Naive thymus-derived CD4-positive, alpha-beta T cell (primary cell): ENCODE data around the gene BARHL1. TPM values are rescaled to one million over a fixed set of nuclear protein-coding genes. Genes with fewer than 3 reads are reported as not detected.

Experiments used
- ATAC-seq: fragments of 150-1000 bp; cut with Tn5 transposase; 2 replicates; pipeline ENCODE4 v1.10.0; 2021; ENCODE audit warnings: mild to moderate bottlenecking, moderate library complexity
- CTCF ChIA-PET: fragments of 350-600 bp; sonication (Branson Sonifier 250); formaldehyde crosslinking; loops from one replicate; lab custom pipeline; 2021; ENCODE audit warnings: antibody characterized with exemption; lab: Charles Lee
- POLR2A ChIA-PET: fragments of 350-600 bp; sonication (Branson Sonifier 250); formaldehyde crosslinking; loops from one replicate; lab custom pipeline; 2021; ENCODE audit warnings: antibody characterized with exemption, inconsistent platforms; lab: Charles Lee
- DNase-seq, 9 donors: peaks; one replicate each; pipeline versions ENCODE4 v3.0.0 to v3.0.0-alpha.2; 2020 to 2022; ENCODE audit warnings: mixed read lengths in 1 of 9
- H3K27ac ChIP-seq: one replicate; pipeline ENCODE4 v1.7.0; 2013; ENCODE audit warnings: mild to moderate bottlenecking, low read depth, low read length, moderate library complexity
- H3K27me3 ChIP-seq, 2 donors: one replicate each; pipeline ENCODE4 v1.7.0; 2013; ENCODE audit warnings: low read length in 2 of 2, mild to moderate bottlenecking in 2 of 2, moderate library complexity in 2 of 2; ENCODE audit not compliant: control insufficient read depth in 2 of 2, insufficient read depth in 2 of 2
- H3K36me3 ChIP-seq, 3 experiments: 1 replicate in 2 of 3; 2 replicates in 1 of 3; pipeline ENCODE4 v1.7.0; 2013; ENCODE audit warnings: low read length in 3 of 3, mild to moderate bottlenecking in 3 of 3, moderate library complexity in 1 of 3; ENCODE audit not compliant: insufficient read depth in 3 of 3, control insufficient read depth in 2 of 3
- H3K4me1 ChIP-seq, 2 donors: one replicate each; pipeline ENCODE4 v1.7.0; 2013; ENCODE audit warnings: low read length in 2 of 2, mild to moderate bottlenecking in 2 of 2, moderate library complexity in 1 of 2; ENCODE audit not compliant: control insufficient read depth in 2 of 2, insufficient read depth in 2 of 2
- H3K4me3 ChIP-seq: 2 replicates; pipeline ENCODE4 v1.7.0; 2013; ENCODE audit warnings: mild to moderate bottlenecking, low read length
- H3K9me3 ChIP-seq, 3 experiments: 1 replicate in 2 of 3; 2 replicates in 1 of 3; pipeline ENCODE4 v1.7.0; 2013; ENCODE audit warnings: low read length in 3 of 3; ENCODE audit not compliant: control insufficient read depth in 2 of 3
- H3K27ac Mint-ChIP-seq, 9 donors: one replicate each; pipeline ENCODE4 v1.8.0; 2020 to 2022; ENCODE audit warnings: mixed read lengths in 9 of 9, mild to moderate bottlenecking in 8 of 9, moderate library complexity in 5 of 9, inconsistent platforms in 2 of 9
- H3K27me3 Mint-ChIP-seq, 5 donors: one replicate each; pipeline ENCODE4 v1.8.0; 2021 to 2022; ENCODE audit warnings: mixed read lengths in 5 of 5, mild to moderate bottlenecking in 1 of 5
- H3K36me3 Mint-ChIP-seq, 5 donors: one replicate each; pipeline ENCODE4 v1.8.0; 2020 to 2022; ENCODE audit warnings: mixed read lengths in 5 of 5, mild to moderate bottlenecking in 3 of 5, inconsistent platforms in 1 of 5
- H3K4me1 Mint-ChIP-seq, 7 donors: one replicate each; pipeline ENCODE4 v1.8.0; 2020 to 2022; ENCODE audit warnings: mixed read lengths in 7 of 7, mild to moderate bottlenecking in 3 of 7, inconsistent platforms in 1 of 7
- H3K4me3 Mint-ChIP-seq, 10 donors: one replicate each; pipeline ENCODE4 v1.8.0; 2020 to 2022; ENCODE audit warnings: mild to moderate bottlenecking in 10 of 10, mixed read lengths in 10 of 10, moderate library complexity in 6 of 10, inconsistent platforms in 2 of 10
- H3K9me3 Mint-ChIP-seq, 11 donors: one replicate each; pipeline ENCODE4 v1.8.0; 2020 to 2022; ENCODE audit warnings: mixed read lengths in 11 of 11, mild to moderate bottlenecking in 4 of 11, inconsistent platforms in 1 of 11, moderate library complexity in 1 of 11
- intact Hi-C, 2 donors: fragments of 100-400 bp; cut with micrococcal nuclease; formaldehyde crosslinking; loops; one replicate each; pipeline ENCODE4 v1.15.1; 2023
- polyA plus RNA-seq, 2 donors: library from polyadenylated mRNA; unstranded; fragments of 300-500 nt; fragmentation: Illumina TruSeq; gene quantifications; one replicate each; pipeline ENCODE4 v1.2.3, GENCODE V29; 2021
- total RNA-seq, 6 experiments: library from RNA in 5 of 6; stranded (reverse) in 5 of 6; gene quantifications; 1 replicate in 5 of 6; 2 replicates in 1 of 6; pipeline ENCODE4 v1.2.3 and lab custom pipeline; 2021 to 2026

Gene BARHL1
- total RNA-seq (not detected), polyA plus RNA-seq (not detected), total RNA-seq (lab: John Stamatoyannopoulos, UW) (not detected)

DNA sequence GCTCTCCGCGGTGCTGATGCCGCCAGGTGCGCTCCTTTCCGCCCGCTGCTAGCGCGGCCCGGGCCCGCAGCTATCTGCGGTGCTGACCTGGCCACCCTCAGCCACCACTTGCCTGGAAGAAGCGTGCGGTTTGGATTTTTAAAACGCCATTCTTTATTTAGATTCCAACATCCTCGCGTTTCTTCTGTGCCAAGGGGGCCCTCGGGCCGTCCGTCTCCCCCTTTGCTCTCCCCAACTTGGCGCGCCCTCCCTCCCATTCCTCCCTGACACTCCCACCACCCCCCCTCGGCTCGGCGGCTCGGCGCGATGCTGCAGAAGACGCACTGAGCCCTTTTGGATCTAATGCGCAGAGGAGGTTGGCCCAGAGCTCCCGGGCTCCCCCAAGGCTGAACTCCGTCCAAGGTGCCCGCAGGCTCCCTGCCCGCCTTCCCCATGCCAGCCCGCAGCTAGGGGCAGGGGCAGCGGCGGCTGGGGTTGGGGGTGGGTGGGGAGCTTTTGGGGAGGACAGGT, at the start of gene BARHL1:
BARHL1 (plus strand) TSS at position 331 of the 510 bp plus-strand sequence. CDS start 192 bp downstream, outside the sequence.
- peak within 1 kb of the TSS; percentile 67 to 82 (median 76) for H3K4me3 Mint-ChIP-seq
- intact Hi-C loops, result loop anchor here in 1 of 2 donors (2.0 kb wide), 1 partner anchor 170 kb away; no protein-coding TSS in a partner anchor
- peaks cover 0 to 5% (median 0%) of the 10 kb centered on the region in 5 donors for H3K36me3 Mint-ChIP-seq
- Histone ChIP-seq H3K4me1 (peaks cover 7 to 9% of the 10 kb centered on the region in 2 donors), H3K36me3 (no peaks in the 10 kb centered on the region), H3K27me3 (peaks cover 23 to 64% of the 10 kb centered on the region in 2 donors), H3K27ac (no peak within 1 kb of the TSS), H3K9me3 (no peaks in the 10 kb centered on the region), H3K4me3 (peak within 1 kb of the TSS; percentile 54)
- H3K4me1 Mint-ChIP-seq, result peaks cover 0 to 14% (median 9%) of the 10 kb centered on the region in 7 donors
- POLR2A ChIA-PET, result no interaction called here
- H3K9me3 Mint-ChIP-seq, result peaks cover 0 to 4% (median 0%) of the 10 kb centered on the region in 11 donors
- DNase-seq, result no peak
- no peak for ATAC-seq
- H3K27ac Mint-ChIP-seq, result peak within 1 kb of the TSS in 4 of 9 donors; percentile 19 to 82 (median 53)
- peaks cover 62 to 91% (median 70%) of the 10 kb centered on the region in 5 donors for H3K27me3 Mint-ChIP-seq
- CTCF ChIA-PET, result no interaction called here

GRCh38 chr9:132534832-132535231, 47.6 kb upstream of the BARHL1 start:
- H3K27me3 ChIP-seq, result peaks cover 0 to 2% of the 10 kb centered on the region in 2 donors
- no peak overlapping the region for H3K4me3 ChIP-seq
- Mint-ChIP-seq H3K27me3 (peaks cover 6 to 28% (median 18%) of the 10 kb centered on the region in 5 donors), H3K4me3 (no peak overlapping the region), H3K36me3 (peaks cover 0 to 4% (median 0%) of the 10 kb centered on the region in 5 donors), H3K9me3 (peaks cover 0 to 30% (median 4%) of the 10 kb centered on the region in 11 donors), H3K27ac (no peak overlapping the region), H3K4me1 (peaks cover 0 to 2% (median 0%) of the 10 kb centered on the region in 7 donors)
- H3K4me1 ChIP-seq, result no peaks in the 10 kb centered on the region
- DNase-seq (no peak), ATAC-seq (no peak)
- intact Hi-C loops, result no loop called here
- no peak overlapping the region for H3K27ac ChIP-seq
- CTCF ChIA-PET, result no interaction called here
- POLR2A ChIA-PET, result no interaction called here
- peaks cover 0 to 4% (median 0%) of the 10 kb centered on the region in 3 experiments for H3K9me3 ChIP-seq
- H3K36me3 ChIP-seq, result no peaks in the 10 kb centered on the region

DNA sequence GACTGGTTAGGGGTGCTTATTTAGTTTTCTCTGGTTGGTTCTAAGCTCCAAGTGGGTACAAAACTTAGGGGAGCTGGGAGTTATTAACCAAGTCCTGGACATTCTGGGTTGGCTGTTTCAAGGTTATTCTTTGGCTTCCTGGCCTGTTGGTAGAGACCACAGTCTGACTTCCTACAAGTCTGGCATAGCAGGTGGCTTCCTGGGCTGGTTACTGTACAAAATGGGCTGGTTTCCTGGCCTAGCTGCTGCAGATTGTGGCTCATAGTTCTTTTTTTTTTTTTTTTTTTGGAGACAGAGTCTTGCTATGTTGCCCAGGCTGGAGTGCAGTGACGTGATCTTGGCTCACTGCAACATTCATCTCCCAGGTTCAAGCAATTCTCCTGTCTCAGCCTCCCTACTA, 46.3 kb upstream of the BARHL1 start:
- Mint-ChIP-seq H3K9me3 (peaks cover 0 to 23% (median 4%) of the 10 kb centered on the region in 11 donors), H3K36me3 (peaks cover 0 to 4% (median 0%) of the 10 kb centered on the region in 5 donors), H3K4me3 (no peak overlapping the region), H3K27me3 (peaks cover 6 to 23% (median 11%) of the 10 kb centered on the region in 5 donors), H3K27ac (no peak overlapping the region), H3K4me1 (peaks cover 0 to 2% (median 0%) of the 10 kb centered on the region in 7 donors)
- no peak for ATAC-seq
- intact Hi-C loops, result no loop called here
- POLR2A ChIA-PET, result no interaction called here
- Histone ChIP-seq H3K9me3 (peaks cover 0 to 4% (median 0%) of the 10 kb centered on the region in 3 experiments), H3K4me3 (no peak overlapping the region), H3K36me3 (no peaks in the 10 kb centered on the region), H3K27me3 (peaks cover 0 to 2% of the 10 kb centered on the region in 2 donors), H3K4me1 (no peaks in the 10 kb centered on the region), H3K27ac (no peak overlapping the region)
- no peak for DNase-seq
- CTCF ChIA-PET, result no interaction called here

- H3K9me3 Mint-ChIP-seq, result peaks cover 0 to 23% (median 4%) of the 10 kb centered on the region in 11 donors
- ATAC-seq (no peak), DNase-seq (no peak)
- H3K36me3 Mint-ChIP-seq, result peaks cover 0 to 4% (median 0%) of the 10 kb centered on the region in 5 donors
- peaks cover 0 to 13% (median 2%) of the 10 kb centered on the region in 5 donors for H3K27me3 Mint-ChIP-seq
- POLR2A ChIA-PET, result no interaction called here
- H3K4me3 Mint-ChIP-seq, result no peak overlapping the region
- H3K4me1 Mint-ChIP-seq, result peaks cover 0 to 2% (median 0%) of the 10 kb centered on the region in 7 donors
- H3K27ac ChIP-seq, result no peak overlapping the region
- H3K9me3 ChIP-seq, result peaks cover 0 to 4% (median 0%) of the 10 kb centered on the region in 3 experiments
- H3K4me3 ChIP-seq, result no peak overlapping the region
- H3K36me3 ChIP-seq, result no peaks in the 10 kb centered on the region
- no peaks in the 10 kb centered on the region for H3K4me1 ChIP-seq
- H3K27ac Mint-ChIP-seq, result no peak overlapping the region
- H3K27me3 ChIP-seq, result no peaks in the 10 kb centered on the region
- intact Hi-C loops, result no loop called here
- CTCF ChIA-PET, result no interaction called here
Measured at GRCh38 chr9:132537352-132537751, 45.1 kb upstream of the BARHL1 start.

DNA sequence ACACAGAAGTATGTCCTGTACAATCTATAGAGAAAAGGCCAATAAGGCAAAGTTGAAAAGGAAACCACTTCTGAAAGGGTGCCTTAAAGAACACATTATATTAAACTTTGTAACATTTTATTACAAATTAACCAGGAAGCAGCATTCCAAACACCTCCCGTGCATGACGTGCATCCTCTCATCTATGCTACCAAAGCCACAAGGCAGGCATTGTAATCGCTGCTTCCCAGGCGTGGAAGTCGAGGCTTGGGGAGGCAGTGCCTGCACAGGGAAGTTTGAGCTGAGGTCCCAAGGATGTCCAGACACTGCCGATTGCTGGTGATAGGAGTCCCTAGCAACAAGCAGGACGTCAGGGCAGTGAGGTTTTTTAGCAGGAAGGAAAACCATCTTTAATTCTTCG, 44.3 kb upstream of the BARHL1 start:
- POLR2A ChIA-PET, result no interaction called here
- Mint-ChIP-seq H3K36me3 (peaks cover 0 to 4% (median 0%) of the 10 kb centered on the region in 5 donors), H3K27me3 (peaks cover 0 to 13% (median 2%) of the 10 kb centered on the region in 5 donors), H3K9me3 (peaks cover 0 to 23% (median 4%) of the 10 kb centered on the region in 11 donors), H3K27ac (no peak overlapping the region), H3K4me3 (no peak overlapping the region), H3K4me1 (peaks cover 0 to 2% (median 0%) of the 10 kb centered on the region in 7 donors)
- no peaks in the 10 kb centered on the region for H3K27me3 ChIP-seq
- ATAC-seq, result no peak
- no peaks in the 10 kb centered on the region for H3K4me1 ChIP-seq
- H3K36me3 ChIP-seq, result no peaks in the 10 kb centered on the region
- intact Hi-C loops, result no loop called here
- no peak for DNase-seq
- CTCF ChIA-PET, result no interaction called here
- H3K9me3 ChIP-seq, result peaks cover 0 to 4% (median 0%) of the 10 kb centered on the region in 3 experiments
- no peak overlapping the region for H3K27ac ChIP-seq
- no peak overlapping the region for H3K4me3 ChIP-seq

DNA sequence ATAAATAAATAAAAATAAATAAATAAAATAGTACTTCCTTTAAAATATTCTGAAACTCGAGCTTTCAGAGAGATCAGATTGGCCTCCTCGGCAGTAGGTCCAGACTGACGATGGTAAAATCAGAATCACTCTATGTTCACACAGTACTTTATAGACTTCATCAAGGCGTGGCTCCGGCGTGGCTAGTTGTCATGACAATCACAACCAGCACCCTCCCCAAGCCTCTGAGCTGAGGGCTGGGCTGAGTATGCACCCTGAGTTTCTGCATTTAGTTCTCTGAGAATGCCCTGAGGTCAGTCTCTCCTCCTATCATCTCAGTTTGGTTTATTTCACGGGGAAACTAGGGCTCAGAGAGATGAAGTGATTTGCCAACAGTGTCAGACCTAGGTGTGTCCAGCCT, 43.3 kb upstream of the BARHL1 start:
- intact Hi-C loops, result no loop called here
- Histone ChIP-seq H3K9me3 (peaks cover 0 to 4% (median 0%) of the 10 kb centered on the region in 3 experiments), H3K36me3 (no peaks in the 10 kb centered on the region), H3K4me3 (no peak overlapping the region), H3K4me1 (no peaks in the 10 kb centered on the region), H3K27ac (no peak overlapping the region), H3K27me3 (no peaks in the 10 kb centered on the region)
- ChIA-PET POLR2A (no interaction called here), CTCF (no interaction called here)
- H3K9me3 Mint-ChIP-seq, result peaks cover 0 to 19% (median 4%) of the 10 kb centered on the region in 11 donors
- DNase-seq (no peak), ATAC-seq (no peak)
- no peak overlapping the region for H3K27ac Mint-ChIP-seq
- H3K27me3 Mint-ChIP-seq, result peaks cover 0 to 8% (median 2%) of the 10 kb centered on the region in 5 donors
- H3K4me1 Mint-ChIP-seq, result peaks cover 0 to 2% (median 0%) of the 10 kb centered on the region in 7 donors
- peaks cover 0 to 4% (median 0%) of the 10 kb centered on the region in 5 donors for H3K36me3 Mint-ChIP-seq
- no peak overlapping the region for H3K4me3 Mint-ChIP-seq
